ENCODE results near the gene MAGI1.

Gene MAGI1

GRCh38 chr3:65706776-65707568 is 331.7 kb downstream of the MAGI1 start:
- Histone ChIP-seq H3K27me3 (ENCODE audit: insufficient read depth, low read depth) (no peaks in the 10 kb centered on the region), H3K27ac (no peak overlapping the region), H4K20me1 (ENCODE audit: insufficient read depth) (no peaks in the 10 kb centered on the region)

GRCh38 chr3:65706301-65706700 is 332.4 kb downstream of the MAGI1 start:
- Histone ChIP-seq H3K4me3 (IDR thresholded peaks at IDR 0.05; ENCODE audit: insufficient read depth, low read depth, low read length) (no peak overlapping the region), H3K4me2 (no peak overlapping the region), H3K9ac (no peak overlapping the region), H3K27ac (no peak overlapping the region), H3K4me1 (ENCODE audit: low read depth, poor library complexity, severe bottlenecking) (no peaks in the 10 kb centered on the region), H2AFZ (ENCODE audit: low read depth) (no peak overlapping the region), H3K36me3 (ENCODE audit: insufficient read depth) (no peaks in the 10 kb centered on the region), H4K20me1 (ENCODE audit: insufficient read depth) (no peaks in the 10 kb centered on the region), H3K27me3 (ENCODE audit: insufficient read depth, low read depth) (no peaks in the 10 kb centered on the region), H3K79me2 (ENCODE audit: insufficient read depth, low read depth) (no peaks in the 10 kb centered on the region)
- TF ChIP-seq CTCF (conservative IDR thresholded peaks at IDR 0.05; ENCODE audit: low read depth, low read length) = no peak

More at GRCh38 chr3:65706776-65707568, 331.7 kb downstream of the MAGI1 start:
- no peak overlapping the region for H3K4me2 ChIP-seq
- H3K4me3 ChIP-seq (IDR thresholded peaks at IDR 0.05; ENCODE audit: insufficient read depth, low read depth, low read length) = no peak overlapping the region
- H3K9ac ChIP-seq = no peak overlapping the region
- H3K79me2 ChIP-seq (ENCODE audit: insufficient read depth, low read depth) = no peaks in the 10 kb centered on the region
- no peaks in the 10 kb centered on the region for H3K4me1 ChIP-seq (ENCODE audit: low read depth, poor library complexity, severe bottlenecking)
- no peak overlapping the region for H2AFZ ChIP-seq (ENCODE audit: low read depth)
- H3K36me3 ChIP-seq (ENCODE audit: insufficient read depth) = no peaks in the 10 kb centered on the region
- TF ChIP-seq CTCF (conservative IDR thresholded peaks at IDR 0.05; ENCODE audit: low read depth, low read length) = no peak

- H3K4me1 ChIP-seq (ENCODE audit: low read depth, poor library complexity, severe bottlenecking) = no peaks in the 10 kb centered on the region
- no peak overlapping the region for H3K27ac ChIP-seq
Observed at GRCh38 chr3:65703820-65704219, 334.9 kb downstream of the MAGI1 start.

GRCh38 chr3:65703026-65703425 is 335.7 kb downstream of the MAGI1 start:
- Histone ChIP-seq H3K4me1 (ENCODE audit: low read depth, poor library complexity, severe bottlenecking) (no peaks in the 10 kb centered on the region), H2AFZ (ENCODE audit: low read depth) (no peak overlapping the region), H3K9ac (no peak overlapping the region), H3K4me2 (no peak overlapping the region), H3K4me3 (IDR thresholded peaks at IDR 0.05; ENCODE audit: insufficient read depth, low read depth, low read length) (no peak overlapping the region), H4K20me1 (ENCODE audit: insufficient read depth) (no peaks in the 10 kb centered on the region), H3K79me2 (ENCODE audit: insufficient read depth, low read depth) (no peaks in the 10 kb centered on the region), H3K27ac (no peak overlapping the region), H3K36me3 (ENCODE audit: insufficient read depth) (no peaks in the 10 kb centered on the region), H3K27me3 (ENCODE audit: insufficient read depth, low read depth) (no peaks in the 10 kb centered on the region)
- no peak for TF ChIP-seq CTCF (conservative IDR thresholded peaks at IDR 0.05; ENCODE audit: low read depth, low read length)

More at GRCh38 chr3:65703820-65704219, 334.9 kb downstream of the MAGI1 start:
- Histone ChIP-seq H3K9ac (no peak overlapping the region), H3K27me3 (ENCODE audit: insufficient read depth, low read depth) (no peaks in the 10 kb centered on the region), H3K79me2 (ENCODE audit: insufficient read depth, low read depth) (no peaks in the 10 kb centered on the region), H2AFZ (ENCODE audit: low read depth) (no peak overlapping the region), H3K36me3 (ENCODE audit: insufficient read depth) (no peaks in the 10 kb centered on the region), H3K4me2 (no peak overlapping the region), H4K20me1 (ENCODE audit: insufficient read depth) (no peaks in the 10 kb centered on the region), H3K4me3 (IDR thresholded peaks at IDR 0.05; ENCODE audit: insufficient read depth, low read depth, low read length) (no peak overlapping the region)
- no peak for TF ChIP-seq CTCF (conservative IDR thresholded peaks at IDR 0.05; ENCODE audit: low read depth, low read length)
